C4-2B (cell line): ENCODE measurements around the gene HS6ST1.

Experiments used
- ZFX ChIP-seq: fragments of 450-650 bp; IDR thresholded peaks from 2 replicates; pipeline ENCODE4 v1.6.1; 2017
- TF ChIP-seq, protein P1 (sequence below): fragments of 450-650 bp; conservative IDR thresholded peaks from 2 replicates; pipeline ENCODE4 v1.5.1; 2017; ENCODE audit warnings: mild to moderate bottlenecking

DNA sequence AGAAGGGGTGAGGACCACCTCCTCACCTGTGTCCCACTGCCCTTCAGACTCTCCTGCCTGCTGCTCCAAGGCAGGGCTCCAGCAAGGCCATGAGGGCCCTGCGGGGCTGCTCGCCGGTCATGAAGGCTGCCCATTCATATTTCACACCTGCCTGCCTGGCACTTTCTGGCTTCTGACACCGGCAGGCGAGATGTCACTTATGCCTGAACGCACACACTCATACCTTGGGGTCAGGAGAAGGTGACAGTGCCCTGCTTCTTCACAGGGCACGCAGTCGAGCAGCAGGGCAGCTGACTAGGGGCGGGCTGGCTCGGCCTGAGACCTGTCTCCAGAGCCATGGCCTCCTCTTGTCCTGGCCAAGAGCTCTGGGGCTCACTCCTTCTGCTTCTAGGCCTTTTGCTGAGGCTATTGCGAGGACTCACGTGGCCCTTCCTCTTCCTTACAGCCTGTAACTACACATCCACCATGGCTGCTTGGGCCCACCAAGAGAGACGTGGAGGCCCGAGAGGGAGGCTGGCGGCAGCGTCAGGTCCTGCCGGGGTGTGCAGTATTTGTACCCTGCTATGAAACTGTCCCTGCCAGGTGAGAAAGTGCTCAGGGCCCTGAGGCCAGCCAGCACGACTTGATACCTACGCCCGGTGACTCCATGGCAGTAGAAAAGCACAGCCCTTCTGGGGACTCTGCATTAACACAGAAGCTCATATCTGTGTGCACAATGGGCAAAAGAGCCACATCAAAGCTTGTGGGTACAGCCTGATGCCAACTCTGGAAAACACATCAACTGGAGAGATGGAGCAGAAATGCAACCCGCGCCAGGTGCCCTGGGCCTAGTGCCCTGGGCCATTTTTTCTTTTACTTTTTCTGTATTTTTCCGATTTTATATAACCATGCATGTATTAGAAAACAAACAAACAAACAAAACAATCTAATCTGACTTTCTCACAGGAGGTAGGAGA lies 30.6 kb downstream of the HS6ST1 start:
- TF ChIP-seq, protein P1, sequence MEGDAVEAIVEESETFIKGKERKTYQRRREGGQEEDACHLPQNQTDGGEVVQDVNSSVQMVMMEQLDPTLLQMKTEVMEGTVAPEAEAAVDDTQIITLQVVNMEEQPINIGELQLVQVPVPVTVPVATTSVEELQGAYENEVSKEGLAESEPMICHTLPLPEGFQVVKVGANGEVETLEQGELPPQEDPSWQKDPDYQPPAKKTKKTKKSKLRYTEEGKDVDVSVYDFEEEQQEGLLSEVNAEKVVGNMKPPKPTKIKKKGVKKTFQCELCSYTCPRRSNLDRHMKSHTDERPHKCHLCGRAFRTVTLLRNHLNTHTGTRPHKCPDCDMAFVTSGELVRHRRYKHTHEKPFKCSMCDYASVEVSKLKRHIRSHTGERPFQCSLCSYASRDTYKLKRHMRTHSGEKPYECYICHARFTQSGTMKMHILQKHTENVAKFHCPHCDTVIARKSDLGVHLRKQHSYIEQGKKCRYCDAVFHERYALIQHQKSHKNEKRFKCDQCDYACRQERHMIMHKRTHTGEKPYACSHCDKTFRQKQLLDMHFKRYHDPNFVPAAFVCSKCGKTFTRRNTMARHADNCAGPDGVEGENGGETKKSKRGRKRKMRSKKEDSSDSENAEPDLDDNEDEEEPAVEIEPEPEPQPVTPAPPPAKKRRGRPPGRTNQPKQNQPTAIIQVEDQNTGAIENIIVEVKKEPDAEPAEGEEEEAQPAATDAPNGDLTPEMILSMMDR, result no peak
- TF ChIP-seq ZFX, result no peak
